Neuronal stem cell (in vitro differentiated cells): ENCODE results near the gene PBLD.
A peak's percentile ranks its signal among the peaks of the same experiment; 100 is the strongest.

Source experiments
- DNase-seq: peaks from one replicate; pipeline ENCODE4 v3.0.0-alpha.2; 2013; ENCODE audit warnings: low spot score
- H2AFZ ChIP-seq: one replicate; pipeline ENCODE4 v1.6.1; 2013; ENCODE audit warnings: mild to moderate bottlenecking, low read length, inconsistent platforms
- H2AK5ac ChIP-seq: 2 replicates; pipeline ENCODE4 v1.6.1; 2013; ENCODE audit warnings: low read depth, mild to moderate bottlenecking, inconsistent platforms, low read length, moderate library complexity, mixed read lengths
- H2BK120ac ChIP-seq: 2 replicates; pipeline ENCODE4 v1.6.1; 2013; ENCODE audit warnings: low read depth, mild to moderate bottlenecking, inconsistent platforms, low read length, moderate library complexity, mixed read lengths
- H2BK12ac ChIP-seq: one replicate; pipeline ENCODE4 v1.6.1; 2013; ENCODE audit warnings: low read length, inconsistent platforms
- H2BK15ac ChIP-seq: 2 replicates; pipeline ENCODE4 v1.6.1; 2013; ENCODE audit warnings: mild to moderate bottlenecking, low read length, inconsistent platforms, mixed read lengths
- H2BK5ac ChIP-seq: one replicate; pipeline ENCODE4 v1.6.1; 2013; ENCODE audit warnings: inconsistent platforms, mild to moderate bottlenecking, low read length, moderate library complexity
- H3K14ac ChIP-seq: one replicate; pipeline ENCODE4 v1.6.1; 2013; ENCODE audit warnings: low read length, inconsistent platforms
- H3K18ac ChIP-seq: 2 replicates; pipeline ENCODE4 v1.6.1; 2013; ENCODE audit warnings: low read length, inconsistent platforms
- H3K23ac ChIP-seq: 2 replicates; pipeline ENCODE4 v1.6.1; 2013; ENCODE audit warnings: low read depth, mild to moderate bottlenecking, mixed read lengths, low read length, inconsistent platforms; ENCODE audit not compliant: poor library complexity
- H3K27ac ChIP-seq: replicated peaks from 3 replicates; pipeline ENCODE4 v1.5.1; 2013; ENCODE audit warnings: low read length, inconsistent platforms
- H3K27me3 ChIP-seq, 3 experiments: 2 replicates each; pipeline ENCODE4 v1.6.1; 2013; ENCODE audit warnings: low read length in 3 of 3, mild to moderate bottlenecking in 2 of 3, inconsistent platforms in 1 of 3, low read depth in 1 of 3, mixed read lengths in 1 of 3, moderate library complexity in 1 of 3; ENCODE audit not compliant: control insufficient read depth in 3 of 3, insufficient read depth in 3 of 3
- H3K36me3 ChIP-seq, 2 donors: replicated peaks in 1 of 2; 2 replicates each; pipeline ENCODE4 v1.6.1; 2013; ENCODE audit warnings: low read length in 2 of 2; ENCODE audit not compliant: control insufficient read depth in 2 of 2, insufficient read depth in 2 of 2
- H3K4ac ChIP-seq: 2 replicates; pipeline ENCODE4 v1.6.1; 2013; ENCODE audit warnings: inconsistent platforms, mild to moderate bottlenecking, low read length, moderate library complexity
- H3K4me1 ChIP-seq, 2 donors: 1 replicate in 1 of 2; 2 replicates in 1 of 2; pipeline ENCODE4 v1.6.1; 2013; ENCODE audit warnings: low read length in 2 of 2, low read depth in 1 of 2; ENCODE audit not compliant: control insufficient read depth in 2 of 2, insufficient read depth in 1 of 2
- H3K4me2 ChIP-seq: one replicate; pipeline ENCODE4 v1.6.1; 2013; ENCODE audit warnings: mild to moderate bottlenecking, low read length, inconsistent platforms; ENCODE audit not compliant: insufficient read depth, poor library complexity, severe bottlenecking
- H3K4me3 ChIP-seq, 2 donors: 2 replicates each; pipeline ENCODE4 v1.5.1; 2013; ENCODE audit warnings: low read length in 2 of 2, mild to moderate bottlenecking in 2 of 2, inconsistent platforms in 1 of 2, moderate library complexity in 1 of 2
- H3K79me1 ChIP-seq: one replicate; pipeline ENCODE4 v1.6.1; 2013; ENCODE audit warnings: low read depth, mild to moderate bottlenecking, inconsistent platforms, low read length, moderate library complexity
- H3K9ac ChIP-seq: one replicate; pipeline ENCODE4 v1.6.1; 2013; ENCODE audit warnings: mild to moderate bottlenecking, low read depth, low read length, inconsistent platforms; ENCODE audit not compliant: poor library complexity
- H3K9me3 ChIP-seq, 2 donors: replicated peaks in 1 of 2; 2 replicates each; pipeline versions ENCODE3 to v1.6.1; 2013; ENCODE audit warnings: low read length in 2 of 2, mild to moderate bottlenecking in 2 of 2, inconsistent platforms in 1 of 2, low read depth in 1 of 2, mixed read lengths in 1 of 2, moderate library complexity in 1 of 2; ENCODE audit not compliant: control insufficient read depth in 2 of 2, insufficient read depth in 1 of 2
- H4K8ac ChIP-seq: one replicate; pipeline ENCODE4 v1.6.1; 2013; ENCODE audit warnings: low read depth, mild to moderate bottlenecking, inconsistent platforms, low read length, moderate library complexity
- H4K91ac ChIP-seq: one replicate; pipeline ENCODE4 v1.6.1; 2013; ENCODE audit warnings: low read length, low read depth, mild to moderate bottlenecking, inconsistent platforms; ENCODE audit not compliant: poor library complexity
- WGBS, 2 donors: extraction: QIAGEN DNeasy Blood & Tissue Kit; methylation state at CpG; one replicate each; pipeline ENCODE4 v1.1.7; 2013; ENCODE audit warnings: missing lambda C conversion rate in 2 of 2, mixed read lengths in 1 of 2; ENCODE audit not compliant: insufficient read length in 2 of 2, insufficient replicate concordance in 1 of 2; ENCODE audit errors: extremely low coverage in 2 of 2; 5-methylcytosine and 5-hydroxymethylcytosine counted together

Gene PBLD

GRCh38 chr10:68239596-68240150 is 93.1 kb downstream of the PBLD start:
- Histone ChIP-seq H3K18ac (no peak overlapping the region), H3K14ac (no peak overlapping the region), H3K4me3 (no peak overlapping the region), H2BK5ac (no peak overlapping the region), H2BK15ac (no peak overlapping the region), H3K27me3 (peaks cover 0 to 6% (median 0%) of the 10 kb centered on the region in 3 experiments), H2AFZ (peak overlapping the region; percentile 9), H3K27ac (no peak overlapping the region), H3K36me3 (no peaks in the 10 kb centered on the region), H3K9me3 (no peaks in the 10 kb centered on the region), H3K4me2 (no peak overlapping the region), H2BK12ac (no peak overlapping the region), H4K8ac (no peak overlapping the region), H3K4ac (no peak overlapping the region), H3K79me1 (no peaks in the 10 kb centered on the region), H3K23ac (no peak overlapping the region), H3K9ac (no peak overlapping the region), H3K4me1 (peaks cover 0 to 2% of the 10 kb centered on the region in 2 donors), H4K91ac (no peak overlapping the region), H2BK120ac (no peak overlapping the region), H2AK5ac (no peak overlapping the region)
- WGBS, 2 donors: no CpG with 5 or more reads among the region's 5 CpGs
- no peak for DNase-seq

- Histone ChIP-seq H2BK15ac (no peak overlapping the region), H3K9ac (no peak overlapping the region), H3K9me3 (no peaks in the 10 kb centered on the region), H4K8ac (no peak overlapping the region), H4K91ac (no peak overlapping the region), H2BK120ac (no peak overlapping the region), H3K27ac (no peak overlapping the region), H3K36me3 (no peaks in the 10 kb centered on the region), H3K4me1 (peaks cover 0 to 2% of the 10 kb centered on the region in 2 donors), H2AK5ac (no peak overlapping the region), H3K4me3 (no peak overlapping the region), H2BK12ac (no peak overlapping the region), H3K27me3 (peaks cover 0 to 6% (median 0%) of the 10 kb centered on the region in 3 experiments), H3K14ac (no peak overlapping the region), H2BK5ac (no peak overlapping the region), H3K18ac (no peak overlapping the region), H3K79me1 (no peaks in the 10 kb centered on the region), H3K4ac (no peak overlapping the region), H3K4me2 (no peak overlapping the region), H3K23ac (no peak overlapping the region), H2AFZ (no peak overlapping the region)
- no CpG with 5 or more reads among the region's 5 CpGs for WGBS, 2 donors
- DNase-seq: no peak
These were observed 93.7 kb downstream of the PBLD start for GRCh38 chr10:68239069-68239468.

- Histone ChIP-seq H3K14ac (no peak overlapping the region), H2AK5ac (no peak overlapping the region), H3K27me3 (peaks cover 0 to 3% (median 0%) of the 10 kb centered on the region in 3 experiments), H4K91ac (no peak overlapping the region), H3K4ac (no peak overlapping the region), H3K4me2 (no peak overlapping the region), H2BK5ac (no peak overlapping the region), H2BK15ac (peak overlapping the region; percentile 12), H3K23ac (no peak overlapping the region), H2AFZ (no peak overlapping the region), H3K9me3 (no peaks in the 10 kb centered on the region), H3K4me1 (peaks cover 0 to 2% of the 10 kb centered on the region in 2 donors), H4K8ac (no peak overlapping the region), H3K27ac (no peak overlapping the region), H3K9ac (no peak overlapping the region), H3K4me3 (no peak overlapping the region), H2BK12ac (no peak overlapping the region), H3K36me3 (no peaks in the 10 kb centered on the region), H2BK120ac (no peak overlapping the region), H3K18ac (no peak overlapping the region), H3K79me1 (no peaks in the 10 kb centered on the region)
- DNase-seq: no peak
- no CpG with 5 or more reads among the region's 6 CpGs for WGBS, 2 donors
These were observed 94.4 kb downstream of the PBLD start for GRCh38 chr10:68238371-68238770.

- Histone ChIP-seq H3K14ac (no peak overlapping the region), H2AK5ac (no peak overlapping the region), H3K27me3 (peaks cover 0 to 4% (median under 1%) of the 10 kb centered on the region in 3 experiments), H3K36me3 (no peaks in the 10 kb centered on the region), H2BK5ac (no peak overlapping the region), H4K8ac (no peak overlapping the region), H3K4me2 (no peak overlapping the region), H3K23ac (no peak overlapping the region), H2BK12ac (no peak overlapping the region), H3K9ac (no peak overlapping the region), H4K91ac (no peak overlapping the region), H3K4me1 (peaks cover 0 to 2% of the 10 kb centered on the region in 2 donors), H3K79me1 (no peaks in the 10 kb centered on the region), H2AFZ (no peak overlapping the region), H3K27ac (no peak overlapping the region), H3K9me3 (no peaks in the 10 kb centered on the region), H2BK15ac (no peak overlapping the region), H3K4ac (no peak overlapping the region), H3K18ac (no peak overlapping the region), H2BK120ac (no peak overlapping the region), H3K4me3 (no peak overlapping the region)
- no peak for DNase-seq
- WGBS, 2 donors: no CpG with 5 or more reads among the region's 3 CpGs
These were observed 95.6 kb downstream of the PBLD start for GRCh38 chr10:68237173-68237572.
